NCI-H774 (cell line): Measurements from ENCODE around the gene PCYT2.

Source experiments
- DNase-seq: peaks from one replicate; lab custom pipeline; 2025; lab: John Stamatoyannopoulos, UW

Gene PCYT2

DNA sequence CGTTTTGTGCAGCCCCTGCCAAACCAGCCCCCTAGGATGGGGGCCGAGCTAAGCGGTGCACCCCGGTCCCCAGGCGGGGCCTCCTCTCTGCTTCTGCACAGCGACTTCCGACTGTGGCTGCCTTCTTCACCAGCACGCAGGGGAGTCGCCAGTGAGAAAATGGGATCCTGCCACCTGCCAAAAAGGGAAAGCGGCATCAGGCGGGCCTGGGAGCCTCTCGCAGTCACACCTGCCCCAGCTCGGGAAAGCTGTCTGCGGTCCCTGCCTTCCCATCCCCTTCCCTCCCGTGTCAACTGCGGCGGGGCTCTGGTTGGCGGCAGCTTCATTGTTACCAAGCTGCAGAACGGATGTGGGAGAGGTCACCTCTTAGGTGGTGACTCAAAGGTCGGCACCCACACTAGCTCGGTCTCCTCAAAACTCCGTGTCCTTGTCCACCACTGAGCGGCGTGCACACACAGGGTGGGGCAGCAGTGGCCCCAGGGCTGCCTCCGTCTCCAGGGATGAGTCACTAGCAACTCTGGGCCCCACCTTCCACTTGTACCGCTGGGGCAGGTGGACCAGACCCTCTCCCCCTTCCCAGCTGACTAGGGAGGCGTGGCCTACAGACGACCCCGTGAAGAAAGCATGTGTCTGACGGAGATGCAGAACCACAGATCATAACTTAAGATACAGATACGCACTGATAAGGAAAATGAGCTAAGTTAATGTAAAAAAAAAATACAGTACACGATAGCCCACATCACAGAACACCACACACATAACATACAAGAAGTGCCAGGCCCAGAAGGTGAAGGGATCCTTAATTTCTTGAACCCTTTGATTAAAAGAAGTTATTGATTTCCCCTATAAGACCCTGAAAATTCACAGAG, 1.5 kb upstream of the PCYT2 start:
- no peak for DNase-seq

DNA sequence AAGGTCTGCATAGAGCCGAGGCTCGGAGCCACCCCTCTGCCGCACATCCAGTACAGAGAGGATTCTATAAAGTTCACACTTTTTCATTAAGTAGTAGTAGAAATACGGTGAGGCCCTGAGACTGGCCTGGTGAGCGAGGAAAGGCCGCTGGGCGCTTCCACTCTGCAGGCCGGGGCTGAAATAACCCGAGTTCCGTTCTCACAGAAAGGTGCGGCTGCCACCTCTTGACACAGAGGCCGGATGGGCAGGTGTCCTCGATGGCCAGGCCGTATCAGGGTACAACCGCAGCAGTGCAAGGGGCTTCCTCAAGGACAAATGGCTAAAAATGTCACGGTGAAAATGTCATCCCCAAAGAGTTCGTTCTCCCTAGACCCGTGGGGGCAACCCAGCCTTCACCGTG, 770 bp upstream of the PCYT2 start:
- DNase-seq, result no peak

DNA sequence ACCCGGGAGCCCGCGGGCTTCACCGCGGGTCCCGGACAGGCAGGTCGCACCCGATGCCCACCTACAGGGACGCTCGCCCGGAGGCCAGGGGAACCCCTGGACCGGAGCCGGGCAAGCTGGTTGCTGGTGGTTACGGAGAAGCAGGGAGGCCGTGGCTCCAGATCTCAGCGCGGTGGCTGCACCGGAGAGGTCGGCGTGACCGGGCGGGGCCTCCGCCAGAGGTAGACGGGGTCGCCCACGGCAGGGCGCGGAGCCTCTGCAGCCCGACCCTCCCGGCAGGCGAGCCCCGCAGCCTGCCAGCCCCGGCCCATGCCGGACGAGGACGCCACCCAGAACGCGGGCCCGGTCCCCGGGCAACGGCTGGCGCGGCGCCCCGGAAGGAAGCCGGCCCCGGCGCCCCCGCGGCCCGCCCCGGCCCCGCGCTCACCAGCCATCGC, 341 bp downstream of the PCYT2 start:
- no peak for DNase-seq

DNA sequence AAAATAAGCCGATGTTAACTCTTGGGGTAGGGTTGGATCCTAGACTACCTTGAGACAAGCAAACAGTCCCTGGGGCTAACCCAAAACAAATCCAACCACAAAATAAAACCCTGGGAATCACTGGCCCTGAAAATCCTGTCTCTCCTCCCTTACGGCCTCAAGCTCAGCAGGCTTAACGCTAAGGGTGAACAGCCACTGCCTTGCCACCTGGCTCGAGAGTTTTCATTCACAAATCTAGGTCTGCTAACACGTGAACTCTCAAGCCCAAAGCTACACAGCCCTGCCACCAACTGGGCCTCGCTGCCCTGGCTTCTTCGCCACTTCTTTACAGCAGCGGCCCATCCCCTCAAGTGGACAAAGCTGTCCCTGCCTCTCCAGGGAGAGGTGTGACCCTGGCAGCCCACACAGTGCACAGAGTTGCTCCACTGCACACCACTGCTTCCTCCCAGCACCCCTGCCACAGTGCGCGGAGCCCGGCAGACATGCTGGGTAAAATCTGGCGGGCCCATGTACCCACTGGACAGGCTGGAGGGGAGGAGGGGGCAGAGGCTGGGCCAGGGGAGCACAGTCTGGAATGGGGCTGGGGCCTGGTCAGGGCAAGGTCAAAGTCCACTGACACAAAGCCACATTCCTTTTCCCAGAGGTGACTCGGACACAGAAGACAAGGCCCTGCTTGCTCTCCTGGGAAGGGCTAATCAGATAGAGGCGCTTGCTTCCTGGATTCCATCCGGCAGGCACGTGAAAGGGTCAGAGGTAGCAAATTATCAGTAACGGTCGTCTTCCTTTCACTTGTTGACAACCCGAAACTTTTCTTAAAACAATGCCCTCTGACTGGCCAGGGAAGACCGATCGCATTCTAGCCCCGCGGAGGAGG, 996 bp downstream of the PCYT2 start:
- DNase-seq, result no peak

DNA sequence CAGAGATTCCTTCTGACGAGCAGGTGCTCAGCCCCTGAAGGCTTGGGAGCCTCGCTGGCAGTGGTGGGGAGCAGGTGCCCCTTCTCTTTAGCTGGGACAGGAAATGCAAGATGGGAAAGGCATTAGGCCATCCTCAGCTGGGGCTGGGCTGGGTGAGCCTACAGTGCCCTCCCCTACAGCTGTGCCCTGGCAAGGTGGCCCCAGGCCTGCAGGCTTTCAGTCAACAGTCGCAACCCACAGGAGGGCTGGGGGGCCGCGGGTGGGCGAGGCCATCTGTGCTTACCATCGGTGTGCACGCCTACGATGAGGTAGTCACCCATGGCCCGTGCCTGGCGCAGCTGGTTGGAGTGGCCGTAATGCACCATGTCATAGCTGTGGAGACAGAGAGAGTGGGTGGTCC, 2.0 kb downstream of the PCYT2 start:
- no peak for DNase-seq

DNA sequence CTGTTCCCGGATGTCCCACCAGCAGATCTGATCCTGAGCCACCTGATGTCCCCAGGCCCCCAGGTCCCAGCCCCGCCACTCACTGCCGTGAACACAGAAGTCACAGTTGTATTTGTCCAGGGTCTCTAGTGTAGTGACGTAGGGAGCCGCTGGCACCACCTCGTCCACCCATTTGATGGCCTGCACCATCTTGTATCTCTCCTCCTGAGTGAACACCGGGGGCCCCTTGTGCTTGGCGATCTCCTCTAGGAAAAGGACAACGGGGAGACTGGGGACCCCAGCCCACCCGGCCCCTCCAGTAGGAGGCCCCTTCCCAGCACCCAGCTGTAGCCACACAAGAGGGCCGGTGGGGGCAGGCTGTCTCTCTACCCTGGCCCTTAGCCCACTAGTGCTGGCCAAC, 2.4 kb downstream of the PCYT2 start:
- no peak for DNase-seq

DNA sequence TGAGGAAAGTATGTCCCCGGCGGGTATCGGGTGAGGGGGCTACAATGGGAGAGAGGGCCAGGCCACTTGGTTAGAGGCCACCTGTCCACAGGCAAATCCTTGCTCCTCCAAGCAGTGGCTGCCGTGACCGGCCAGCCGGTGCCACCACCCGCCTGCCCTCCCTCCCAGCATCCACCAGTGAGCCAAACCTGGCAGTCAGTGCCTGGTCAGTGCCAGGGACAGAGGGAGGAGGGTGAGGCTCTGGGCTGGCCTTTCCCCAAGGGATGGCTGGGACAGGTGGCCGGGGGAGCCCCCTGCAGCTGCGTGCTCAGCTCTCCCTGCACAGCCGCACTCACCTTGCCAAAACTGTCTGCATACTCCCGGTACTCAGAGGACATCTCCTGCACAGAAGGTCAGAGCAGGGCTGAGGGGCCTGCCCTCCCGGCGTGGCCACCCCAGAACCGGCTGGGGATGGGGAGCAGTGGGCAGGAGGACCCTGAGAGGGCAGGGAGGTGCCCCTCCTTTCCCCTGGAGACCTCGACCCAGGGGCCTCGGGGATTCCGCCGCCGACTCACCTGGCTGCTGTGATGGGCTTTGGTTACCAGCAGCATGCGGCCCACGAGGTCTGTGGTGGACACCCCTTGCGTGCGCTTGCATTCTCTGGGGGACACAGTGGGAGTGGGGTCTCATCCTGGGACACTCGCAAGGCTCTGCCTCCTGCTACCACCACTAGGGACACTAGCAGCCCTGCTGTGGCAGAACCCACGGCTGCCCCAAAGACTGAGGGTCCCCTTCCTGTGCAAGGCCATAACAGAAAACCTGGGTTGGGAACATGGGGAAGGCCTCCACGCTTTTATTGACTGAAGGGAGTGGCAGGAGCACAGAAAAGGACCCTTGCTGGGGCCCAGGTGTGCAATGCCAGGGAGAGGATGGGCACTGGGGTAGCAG, 3.7 kb downstream of the PCYT2 start:
- DNase-seq, result no peak

DNA sequence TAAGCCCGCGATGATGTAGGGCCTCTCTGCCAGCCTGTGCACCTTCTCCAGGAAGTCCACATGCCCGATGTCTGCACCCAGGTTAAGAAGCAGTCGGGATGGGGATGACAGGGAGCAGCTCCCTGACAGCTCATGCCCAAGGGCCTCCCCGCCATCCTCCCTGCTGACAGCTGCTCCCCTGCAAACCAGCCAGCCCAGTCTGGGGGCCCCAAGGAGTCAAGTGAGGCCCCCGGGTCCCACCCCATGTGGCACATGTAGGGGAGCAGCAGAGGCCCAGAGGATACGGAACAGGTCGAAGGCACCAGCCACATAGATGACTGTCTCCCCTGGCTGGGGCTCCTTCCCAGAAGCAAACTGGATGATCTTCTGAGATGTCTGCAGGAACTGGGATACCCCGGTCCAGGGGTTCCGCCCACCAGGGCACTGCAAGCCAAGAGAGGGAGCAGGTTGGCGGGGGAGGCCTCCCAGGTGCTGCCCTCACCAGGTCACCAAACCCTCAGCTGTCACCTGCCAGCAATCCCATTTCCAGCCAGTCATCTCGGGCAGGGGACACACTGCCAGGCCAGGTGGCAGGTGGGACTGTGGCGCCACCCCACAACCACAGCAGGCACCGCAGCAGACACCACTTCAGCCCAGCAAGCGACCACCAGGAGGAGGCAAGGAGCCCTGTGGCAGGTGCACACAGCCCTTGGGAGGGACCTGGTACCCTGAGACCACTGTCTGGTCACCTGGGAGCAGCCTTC, 4.6 kb downstream of the PCYT2 start:
- no peak for DNase-seq

DNA sequence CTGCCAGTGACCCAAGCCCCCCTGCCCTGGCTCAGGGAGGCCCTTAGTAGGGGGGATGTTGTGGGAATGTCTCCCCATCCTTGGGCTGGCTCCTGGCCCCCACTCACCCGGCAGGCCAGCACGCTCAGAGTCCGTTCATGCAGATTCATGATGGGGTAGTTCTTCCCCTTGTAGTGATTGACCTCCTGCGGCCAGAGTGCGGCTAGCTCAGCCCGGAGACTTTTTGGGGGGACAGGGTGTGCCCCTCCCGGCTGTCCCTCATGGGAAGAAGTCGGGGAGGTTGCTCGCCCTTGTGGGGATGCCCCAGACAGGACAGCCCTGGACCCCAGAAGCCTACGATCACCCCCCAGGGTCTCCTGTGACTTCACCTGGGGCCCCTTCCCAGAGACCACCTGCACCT, 5.2 kb downstream of the PCYT2 start:
- DNase-seq, result no peak

DNA sequence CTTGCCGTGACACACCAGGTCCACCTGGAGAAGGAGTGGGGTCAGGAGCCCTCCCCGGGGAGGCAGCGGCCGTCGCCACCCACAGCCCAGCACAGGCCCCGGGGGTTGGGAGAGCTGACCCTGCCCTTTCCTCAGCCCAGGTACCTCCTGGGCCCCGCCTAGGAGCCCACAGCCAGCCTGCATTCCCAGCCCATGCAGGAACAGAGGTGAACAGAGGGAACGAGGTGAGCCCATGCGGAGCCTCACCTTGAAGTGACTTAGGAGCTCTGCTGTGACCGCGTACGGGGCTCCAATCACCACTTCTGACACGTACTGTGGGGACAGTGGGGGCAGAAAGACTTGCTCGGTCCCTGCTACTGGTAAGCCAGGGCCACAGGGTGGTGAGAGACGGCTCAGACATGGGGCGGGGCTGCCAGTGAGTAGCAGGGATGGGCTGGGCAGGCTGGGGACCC, 5.7 kb downstream of the PCYT2 start:
- no peak for DNase-seq

DNA sequence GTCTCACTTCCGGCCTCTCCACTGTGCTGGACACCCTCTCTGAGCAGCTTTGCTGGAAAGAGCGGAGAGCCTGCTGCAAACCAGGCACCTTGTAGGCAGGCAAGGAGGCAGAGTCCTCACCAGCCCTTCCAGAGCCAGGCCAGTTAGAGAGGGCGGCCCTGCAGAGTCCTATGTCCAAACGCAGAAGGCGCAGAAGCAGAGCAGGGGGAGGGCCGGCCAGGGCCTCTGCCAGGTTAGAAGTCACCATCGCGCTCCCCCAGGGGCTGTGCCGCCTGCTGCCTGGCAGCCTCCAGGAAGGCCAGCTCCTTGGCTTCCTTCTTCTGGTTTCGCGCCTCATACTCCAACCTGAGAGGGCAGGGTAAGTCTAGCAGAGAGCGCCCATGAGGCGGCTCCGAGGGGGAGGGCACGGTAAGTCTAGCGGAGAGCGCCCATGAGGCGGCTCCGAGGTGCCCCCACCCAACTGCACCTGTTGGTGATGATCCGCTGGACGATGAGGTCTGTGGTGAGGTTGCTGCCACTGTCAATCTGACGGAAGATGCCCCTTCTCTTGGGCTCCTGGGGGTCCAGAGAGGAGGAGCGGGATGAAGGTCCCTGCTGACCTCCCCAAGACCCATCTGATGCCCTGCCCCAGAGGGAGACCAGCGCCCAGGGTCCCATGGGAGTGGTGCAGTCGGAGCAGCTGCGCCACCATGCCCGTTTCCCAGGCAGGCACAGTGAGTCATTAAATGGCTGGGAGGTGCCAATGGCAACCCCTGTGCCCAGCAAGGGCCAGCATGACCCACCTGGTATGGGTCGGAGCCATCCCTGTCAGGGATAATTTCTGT, 6.4 kb downstream of the PCYT2 start:
- DNase-seq, result no peak

DNA sequence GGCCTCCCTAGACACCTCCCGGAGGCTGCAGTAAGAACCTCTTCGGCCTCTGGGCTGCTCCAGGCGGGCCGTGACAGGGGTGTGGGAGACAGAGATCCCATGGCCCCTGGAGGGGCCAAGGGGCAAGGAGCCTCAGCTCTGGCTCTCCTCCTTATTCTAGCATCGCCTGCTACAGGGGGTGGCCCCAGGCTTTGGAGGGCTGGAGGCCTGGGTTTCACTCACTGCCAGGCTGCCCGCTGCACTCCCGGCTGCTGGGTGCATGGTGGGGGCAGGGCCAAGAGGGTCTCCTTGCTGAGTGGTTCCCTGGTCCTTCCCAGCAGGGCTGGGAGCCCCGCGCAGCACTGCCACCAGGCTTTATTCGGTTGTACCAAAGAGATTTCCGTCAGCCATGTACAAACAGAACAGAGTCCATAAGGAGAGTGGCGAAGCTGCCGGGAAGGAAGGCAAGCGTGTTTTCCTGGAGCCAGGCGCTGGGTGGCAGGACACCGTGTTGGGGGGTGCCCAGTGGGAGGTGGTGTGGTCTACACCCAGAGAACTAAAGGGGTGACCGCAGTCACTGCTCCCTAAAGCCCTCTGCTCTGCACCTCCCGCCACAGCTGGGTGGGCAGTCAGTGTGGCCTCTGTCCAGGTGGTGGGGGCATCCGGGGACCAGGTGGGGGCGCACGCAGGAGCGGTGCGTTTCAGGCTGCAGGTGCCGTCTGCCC, 7.2 kb downstream of the PCYT2 start:
- no peak for DNase-seq

DNA sequence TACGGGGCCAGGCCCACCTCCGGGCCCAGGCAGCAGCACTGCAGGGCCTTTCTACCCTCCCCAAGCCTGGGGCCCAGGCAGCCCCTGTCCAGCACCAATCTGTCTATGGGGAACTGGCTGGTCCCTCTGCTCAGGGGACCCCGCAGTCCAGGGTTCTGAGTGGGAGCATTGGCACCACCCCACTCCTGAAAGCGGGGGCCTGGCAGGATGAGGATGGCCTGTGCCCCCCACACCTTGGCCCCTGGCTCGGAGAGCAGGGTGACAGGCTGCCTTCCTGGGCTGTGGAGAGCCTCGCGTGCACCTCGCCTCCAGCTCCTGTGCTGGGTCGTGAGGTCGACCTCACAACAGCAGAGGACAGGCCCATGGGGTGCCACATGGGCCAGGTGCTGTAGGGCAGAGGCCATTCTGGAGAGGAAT, 7.8 kb downstream of the PCYT2 start:
- no peak for DNase-seq

DNA sequence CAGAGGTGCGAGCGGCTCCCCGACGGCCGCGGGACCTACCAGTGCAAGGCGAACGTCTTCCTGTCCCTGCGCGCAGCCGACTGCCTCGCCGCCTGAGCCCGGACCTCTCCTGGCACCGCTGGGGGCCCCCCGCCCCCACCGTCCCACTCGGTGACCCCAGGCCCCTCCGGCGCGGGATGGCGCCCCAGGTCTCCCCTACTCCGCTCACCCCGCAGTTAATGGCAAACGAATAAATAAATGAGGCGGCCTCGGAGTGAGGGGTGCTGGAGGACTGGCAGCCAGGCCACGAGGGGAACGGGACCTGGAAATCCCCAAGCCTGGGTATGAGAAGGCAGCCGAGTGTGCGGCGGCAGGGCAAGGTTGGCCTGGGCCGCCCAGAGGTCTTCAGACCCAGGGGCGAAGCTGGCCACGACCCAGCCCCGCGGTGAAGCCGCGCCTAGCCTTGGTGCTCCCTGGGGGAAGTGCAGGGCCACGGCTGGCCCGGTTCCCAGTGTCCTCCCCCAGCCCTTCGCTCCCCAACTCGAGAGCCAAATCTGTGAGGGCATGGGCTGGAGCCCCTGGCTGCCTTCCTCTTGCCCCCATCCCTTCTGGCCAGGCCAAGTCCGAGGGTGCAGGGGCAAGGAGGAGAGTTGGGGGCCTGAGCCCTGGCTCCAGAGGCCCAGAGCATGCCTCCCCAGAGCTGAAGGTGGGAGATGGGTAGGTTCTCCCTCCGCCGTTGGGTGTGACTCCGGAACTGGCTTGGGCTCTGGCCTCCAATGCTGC, 8.4 kb downstream of the PCYT2 start:
- DNase-seq, result no peak

DNA sequence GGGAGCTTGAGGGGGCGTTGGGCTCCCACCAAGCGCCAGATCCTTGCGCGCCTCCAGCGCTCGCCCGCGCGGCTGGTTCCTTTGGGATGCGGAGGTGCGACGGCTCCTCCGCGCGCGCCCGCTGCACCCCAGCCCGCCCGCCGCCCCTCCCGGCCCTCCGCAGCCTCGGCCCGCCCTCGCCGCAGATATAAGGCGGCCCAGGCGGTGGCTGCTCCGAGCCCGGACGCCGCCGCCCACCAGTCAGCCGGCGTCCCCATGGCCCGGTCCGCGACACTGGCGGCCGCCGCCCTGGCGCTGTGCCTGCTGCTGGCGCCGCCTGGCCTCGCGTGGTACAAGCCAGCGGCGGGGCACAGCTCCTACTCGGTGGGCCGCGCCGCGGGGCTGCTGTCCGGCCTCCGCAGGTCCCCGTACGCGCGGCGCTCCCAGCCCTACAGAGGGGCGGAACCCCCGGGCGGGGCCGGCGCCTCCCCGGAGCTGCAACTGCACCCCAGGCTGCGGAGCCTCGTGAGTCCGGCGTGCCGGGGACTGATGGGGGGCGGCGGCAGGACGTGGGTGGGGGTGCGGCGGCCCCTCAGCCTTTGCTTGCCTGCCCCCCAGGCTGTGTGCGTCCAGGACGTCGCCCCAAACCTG, 9.1 kb downstream of the PCYT2 start, which contains the start of gene NPB:
Gene NPB, plus strand, starts transcription at position 216 of the 630 bp plus-strand sequence. Its CDS starts 40 bp downstream, at position 256.
- DNase-seq, result no peak

DNA sequence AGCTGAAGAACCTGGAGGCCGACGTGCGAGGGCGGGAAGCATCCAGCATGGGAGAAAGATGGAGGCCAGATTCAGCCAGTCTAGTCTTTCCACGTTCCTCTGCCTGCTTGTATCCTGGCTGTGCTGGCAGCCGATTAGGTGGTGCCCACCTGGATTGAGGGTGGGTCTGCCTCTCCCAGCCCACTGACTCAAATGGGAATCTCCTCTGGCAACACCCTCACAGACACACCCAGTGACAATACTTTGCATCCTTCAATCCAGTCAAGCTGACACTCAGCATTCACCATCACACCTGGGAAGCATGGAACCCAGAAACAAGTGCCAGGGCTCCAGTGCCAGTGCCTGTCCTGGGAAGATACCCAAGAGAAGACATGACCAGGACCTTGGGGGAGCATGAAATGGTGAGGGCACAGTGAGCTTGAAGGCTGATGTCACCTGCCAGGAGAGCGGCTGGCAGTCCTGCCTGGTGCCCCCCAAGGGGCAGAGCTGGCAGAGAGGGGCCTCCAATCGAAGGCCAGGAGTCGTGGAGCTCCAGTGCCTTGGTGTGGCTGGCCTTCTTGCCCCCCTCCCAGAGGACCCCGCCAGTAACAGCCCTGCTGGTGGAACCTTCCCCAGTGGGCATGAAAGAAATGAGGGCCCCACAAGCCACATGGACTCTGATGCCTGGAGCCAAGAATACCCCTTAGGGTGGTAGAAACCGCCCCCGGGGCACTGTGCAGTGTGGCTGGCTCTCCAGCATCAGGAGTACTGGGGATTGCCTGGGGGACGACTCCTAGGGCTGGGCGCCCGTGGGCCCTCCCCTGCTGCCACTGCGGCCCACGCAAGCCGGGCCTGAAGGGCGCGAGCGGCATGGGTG, 9.8 kb downstream of the PCYT2 start:
- no peak for DNase-seq

DNA sequence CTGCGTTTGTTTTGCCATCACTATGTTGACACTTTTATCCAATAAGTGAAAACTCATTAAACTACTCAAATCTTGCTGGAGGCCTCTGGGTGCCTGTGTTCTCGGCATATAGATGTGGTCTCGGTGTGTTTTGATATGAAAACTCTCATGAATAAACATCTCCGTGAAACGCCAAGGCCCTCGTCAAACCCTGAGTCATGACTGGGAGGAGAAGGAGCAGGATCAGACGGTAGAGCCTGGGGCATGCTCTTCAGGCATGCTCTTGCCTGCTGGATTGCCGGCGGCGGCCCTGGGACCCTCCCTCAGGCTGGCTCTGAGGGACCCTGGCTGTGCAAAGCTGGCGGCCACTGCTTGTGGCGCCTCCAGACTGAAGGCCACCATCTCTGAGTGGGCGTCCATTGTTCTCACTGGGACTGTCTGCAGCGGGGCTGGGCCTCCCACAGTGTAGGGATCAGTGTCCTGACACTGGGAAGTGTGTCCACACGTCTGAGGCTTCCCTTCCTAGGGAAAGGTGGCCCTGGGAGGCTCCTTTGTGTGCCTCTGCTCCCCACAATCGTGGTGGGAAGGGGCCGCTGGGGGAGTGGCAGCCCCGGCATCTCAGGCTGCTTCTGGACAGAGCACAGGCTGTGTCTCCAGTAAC, 10.9 kb downstream of the PCYT2 start:
- DNase-seq, result no peak
